ENCODE measurements around the gene ECI2.

Gene ECI2

GRCh38 chr6:4134841-4135664, at the start of gene ECI2:
Gene ECI2 (minus strand): TSS chr6:4135575. CDS start chr6:4135560, 15 bp downstream.
- DNase-seq = peak; percentile 93

- no peak for DNase-seq
Measured at GRCh38 chr6:4180652-4181255, 45.4 kb upstream of the ECI2 start.

- DNase-seq = no peak
Measured at GRCh38 chr6:4179960-4180651, 44.7 kb upstream of the ECI2 start.

GRCh38 chr6:4178737-4179333, 43.5 kb upstream of the ECI2 start:
- no peak for DNase-seq

- DNase-seq = no peak
Measured at GRCh38 chr6:4176907-4177306, 41.5 kb upstream of the ECI2 start.

- no peak for DNase-seq
Measured at GRCh38 chr6:4174042-4174441, 38.7 kb upstream of the ECI2 start.

- DNase-seq = no peak
Measured at GRCh38 chr6:4172368-4172767, 37.0 kb upstream of the ECI2 start.

GRCh38 chr6:4170297-4170696, 34.9 kb upstream of the ECI2 start:
- no peak for DNase-seq

GRCh38 chr6:4169028-4169789, 33.8 kb upstream of the ECI2 start:
- DNase-seq = no peak

GRCh38 chr6:4167833-4168232, 32.5 kb upstream of the ECI2 start:
- DNase-seq = no peak

- DNase-seq = no peak
Measured at GRCh38 chr6:4167123-4167522, 31.7 kb upstream of the ECI2 start.

- no peak for DNase-seq
Measured at GRCh38 chr6:4164456-4164855, 29.1 kb upstream of the ECI2 start.

- DNase-seq = no peak
Measured at GRCh38 chr6:4164117-4164442, 28.7 kb upstream of the ECI2 start.

- DNase-seq = no peak
Measured at GRCh38 chr6:4163408-4164116, 28.2 kb upstream of the ECI2 start.

GRCh38 chr6:4162370-4162769, 27.0 kb upstream of the ECI2 start:
- no peak for DNase-seq

GRCh38 chr6:4159491-4159890, 24.1 kb upstream of the ECI2 start:
- DNase-seq = no peak

- no peak for DNase-seq
Measured at GRCh38 chr6:4157506-4157905, 22.1 kb upstream of the ECI2 start.

GRCh38 chr6:4155848-4156466, 20.6 kb upstream of the ECI2 start:
- DNase-seq = peak; percentile 83

GRCh38 chr6:4153514-4153985, 18.2 kb upstream of the ECI2 start:
- no peak for DNase-seq

GRCh38 chr6:4145083-4145482, 9.7 kb upstream of the ECI2 start:
- no peak for DNase-seq

- DNase-seq = no peak
Measured at GRCh38 chr6:4139272-4139671, 3.9 kb upstream of the ECI2 start.

GRCh38 chr6:4138186-4138585, 2.8 kb upstream of the ECI2 start:
- DNase-seq = no peak
